Neural cell (in vitro differentiated cells): Measurements from ENCODE around the gene CAMK2D. TPM values are rescaled to one million over a fixed set of nuclear protein-coding genes. Genes with fewer than 3 reads are reported as not detected.

ENCODE experiments used
- H2AFZ ChIP-seq: fragments of 200-600, 300-800 bp; sonication (generic), shearing (Covaris generic); 2 replicates; pipeline ENCODE4 v1.6.0; 2014; ENCODE audit warnings: low read depth, mild to moderate bottlenecking, antibody characterized with exemption, low read length, moderate library complexity
- H3F3A ChIP-seq: fragments of 200-600 bp; shearing (Covaris generic); 2 replicates; pipeline ENCODE4 v1.6.1; 2016; ENCODE audit warnings: mild to moderate bottlenecking, moderate library complexity, mixed read lengths, antibody characterized with exemption, low read length; ENCODE audit not compliant: insufficient read depth, poor library complexity, severe bottlenecking
- H3K27ac ChIP-seq: fragments of 200-600, 300-800 bp; sonication (generic), shearing (Covaris generic); 2 replicates; pipeline ENCODE4 v1.5.1; 2014; ENCODE audit warnings: mild to moderate bottlenecking, low read length, moderate library complexity
- H3K27me3 ChIP-seq: fragments of 300-800, 200-600 bp; sonication (generic), shearing (Covaris generic); 2 replicates; pipeline ENCODE4 v1.6.0; 2014; ENCODE audit warnings: mild to moderate bottlenecking, low read depth, low read length, moderate library complexity; ENCODE audit not compliant: insufficient read depth
- H3K36me3 ChIP-seq: fragments of 300-800, 200-600 bp; sonication (generic), shearing (Covaris generic); 2 replicates; pipeline ENCODE4 v1.5.1; 2014; ENCODE audit warnings: mild to moderate bottlenecking, antibody characterized with exemption, low read length, moderate library complexity; ENCODE audit not compliant: insufficient read depth
- H3K4me2 ChIP-seq: fragments of 300-800, 200-600 bp; sonication (generic), shearing (Covaris generic); 2 replicates; pipeline ENCODE4 v1.6.0; 2014; ENCODE audit warnings: mild to moderate bottlenecking, low read length
- H3K4me3 ChIP-seq: fragments of 300-800, 200-600 bp; sonication (generic), shearing (Covaris generic); 2 replicates; pipeline ENCODE4 v1.5.1; 2014; ENCODE audit warnings: mild to moderate bottlenecking, low read length, moderate library complexity
- H3K79me2 ChIP-seq: fragments of 200-600 bp; shearing (Covaris generic); replicated peaks from 2 replicates; pipeline ENCODE4 v1.6.0; 2014; ENCODE audit warnings: mild to moderate bottlenecking, low read length, moderate library complexity; ENCODE audit not compliant: insufficient read depth
- H3K9ac ChIP-seq: fragments of 300-800, 200-600 bp; sonication (generic), shearing (Covaris generic); 2 replicates; pipeline ENCODE4 v1.6.1; 2016; ENCODE audit warnings: mild to moderate bottlenecking, low read length, mixed read lengths
- H3K9me2 ChIP-seq: fragments of 200-600 bp; shearing (Covaris generic); 2 replicates; pipeline ENCODE4 v1.6.1; 2016; ENCODE audit warnings: mild to moderate bottlenecking, low read length, mixed read lengths; ENCODE audit not compliant: insufficient read depth
- H3K9me3 ChIP-seq: fragments of 200-600, 300-800 bp; sonication (generic), shearing (Covaris generic); 2 replicates; pipeline ENCODE4 v1.6.1; 2016; ENCODE audit warnings: mild to moderate bottlenecking, mixed run types, low read length, moderate library complexity, mixed read lengths
- H4K20me1 ChIP-seq: fragments of 200-600 bp; shearing (Covaris generic); 2 replicates; pipeline ENCODE4 v1.6.1; 2016; ENCODE audit warnings: mild to moderate bottlenecking, mixed run types; ENCODE audit not compliant: insufficient read depth
- CTCF ChIP-seq: fragments of 450-650 bp; IDR thresholded peaks from 2 replicates; pipeline ENCODE4 v1.5.1; 2014; ENCODE audit warnings: antibody characterized with exemption, mild to moderate bottlenecking, moderate library complexity; ENCODE audit not compliant: poor library complexity, severe bottlenecking
- EP300 ChIP-seq: fragments of 450-650 bp; conservative IDR thresholded peaks from 2 replicates; pipeline ENCODE4 v1.6.1; 2014; ENCODE audit warnings: antibody characterized with exemption, mild to moderate bottlenecking, moderate library complexity; ENCODE audit not compliant: poor library complexity, severe bottlenecking
- EZH2 ChIP-seq: fragments of 200-600, 300-800 bp; shearing (Covaris generic), sonication (generic); IDR thresholded peaks from 2 replicates; pipeline ENCODE4 v1.6.1; 2014; ENCODE audit warnings: antibody characterized with exemption, low read length, borderline replicate concordance, mild to moderate bottlenecking; ENCODE audit not compliant: insufficient read depth, poor library complexity, severe bottlenecking
- MXI1 ChIP-seq: fragments of 450-650 bp; conservative IDR thresholded peaks from 2 replicates; pipeline ENCODE4 v1.6.1; 2014; ENCODE audit warnings: antibody characterized with exemption, mild to moderate bottlenecking; ENCODE audit not compliant: poor library complexity, severe bottlenecking
- POLR2AphosphoS5 ChIP-seq: IDR thresholded peaks from 2 replicates; pipeline ENCODE4 v1.6.1; 2012
- RAD21 ChIP-seq: fragments of 450-650 bp; conservative IDR thresholded peaks from 2 replicates; pipeline ENCODE4 v1.6.1; 2014; ENCODE audit warnings: antibody characterized with exemption, mild to moderate bottlenecking, moderate library complexity
- REST ChIP-seq: IDR thresholded peaks from 2 replicates; pipeline ENCODE4 v1.6.1; 2012; ENCODE audit warnings: borderline replicate concordance
- SMC3 ChIP-seq: fragments of 450-650 bp; conservative IDR thresholded peaks from 2 replicates; pipeline ENCODE4 v1.6.1; 2014; ENCODE audit warnings: antibody characterized with exemption, mild to moderate bottlenecking, moderate library complexity; ENCODE audit not compliant: poor library complexity
- TAF1 ChIP-seq: IDR thresholded peaks from 2 replicates; pipeline ENCODE4 v1.6.1; 2012; ENCODE audit warnings: low read depth
- polyA plus RNA-seq: library from polyadenylated mRNA; depleted of rRNA; stranded (reverse); fragments of >200 nt; gene quantifications from 2 replicates; pipeline ENCODE4 v1.2.3, GENCODE V29; 2014

The CAMK2D gene
- polyA plus RNA-seq, 1 donor from 2014 or later = 27.1 TPM

DNA sequence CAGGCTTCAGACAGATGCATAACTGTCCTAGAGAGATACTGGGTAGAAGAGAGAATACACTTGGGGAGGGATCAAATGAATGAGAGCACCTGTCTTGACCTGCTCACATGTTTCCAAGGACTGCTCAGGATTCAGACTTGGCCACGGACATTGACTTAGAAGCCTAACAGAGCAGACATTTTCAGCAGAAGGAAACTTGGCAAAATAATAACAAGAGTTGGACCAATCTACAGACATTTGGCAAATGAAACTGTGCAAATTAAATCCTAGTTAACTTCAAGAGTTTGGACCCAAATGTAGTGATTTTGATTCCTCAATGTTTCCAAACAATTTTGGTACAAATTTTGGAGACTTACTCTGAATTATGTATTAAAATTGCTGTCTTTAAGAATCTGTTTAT lies 223.9 kb downstream of the CAMK2D start:
- no peak overlapping the region for H3K4me2 ChIP-seq
- no peak overlapping the region for H3K9ac ChIP-seq
- H4K20me1 ChIP-seq = no peaks in the 10 kb centered on the region
- no peaks in the 10 kb centered on the region for H3K27me3 ChIP-seq
- H3K27ac ChIP-seq = no peak overlapping the region
- no peak for TF ChIP-seq RAD21
- TF ChIP-seq SMC3 = no peak
- TF ChIP-seq EZH2 = no peak
- no peak for TF ChIP-seq POLR2AphosphoS5
- no peak for TF ChIP-seq MXI1
- TF ChIP-seq EP300 = no peak
- TF ChIP-seq TAF1 = no peak
- no peak for TF ChIP-seq CTCF
- TF ChIP-seq REST = no peak
- no peaks in the 10 kb centered on the region for H3K36me3 ChIP-seq
- H2AFZ ChIP-seq = no peak overlapping the region
- H3F3A ChIP-seq = no peaks in the 10 kb centered on the region
- no peaks in the 10 kb centered on the region for H3K79me2 ChIP-seq
- H3K4me3 ChIP-seq = no peak overlapping the region
- H3K9me3 ChIP-seq = no peaks in the 10 kb centered on the region
- H3K9me2 ChIP-seq = no peaks in the 10 kb centered on the region

GRCh38 chr4:113537203-113537602 lies 224.3 kb downstream of the CAMK2D start:
- H3K36me3 ChIP-seq = no peaks in the 10 kb centered on the region
- no peaks in the 10 kb centered on the region for H4K20me1 ChIP-seq
- no peaks in the 10 kb centered on the region for H3K27me3 ChIP-seq
- no peak overlapping the region for H3K4me2 ChIP-seq
- H3K79me2 ChIP-seq = no peaks in the 10 kb centered on the region
- no peaks in the 10 kb centered on the region for H3K9me2 ChIP-seq
- no peak overlapping the region for H3K4me3 ChIP-seq
- H2AFZ ChIP-seq = no peak overlapping the region
- no peak overlapping the region for H3K27ac ChIP-seq
- H3K9ac ChIP-seq = no peak overlapping the region
- TF ChIP-seq MXI1 (no peak), CTCF (no peak), SMC3 (no peak), EZH2 (no peak), RAD21 (no peak), EP300 (no peak), REST (no peak), POLR2AphosphoS5 (no peak), TAF1 (no peak)
- H3F3A ChIP-seq = no peaks in the 10 kb centered on the region
- no peaks in the 10 kb centered on the region for H3K9me3 ChIP-seq
